Gastrocnemius medialis (tissue), 4 donors: Measurements from ENCODE around the gene KRTAP5-4. TPM values are rescaled to one million over a fixed set of nuclear protein-coding genes. Genes with fewer than 3 reads are reported as not detected.

Experiments
- ATAC-seq, 2 donors: fragments of 150-250 bp; one replicate each; pipeline ENCODE4 v1.9.1; 2016
- DNase-seq, 2 donors: peaks; one replicate each; pipeline ENCODE4 v3.0.0-alpha.2; 2019
- H3K27ac ChIP-seq, 4 donors: fragments of 200-600 bp; sonication (generic); 1 replicate in 1 of 4; 2 replicates in 3 of 4; pipeline ENCODE4 v1.5.1; 2016 to 2018; ENCODE audit warnings: mild to moderate bottlenecking in 2 of 4, moderate library complexity in 1 of 4
- H3K27me3 ChIP-seq, 3 donors: fragments of 200-600 bp; sonication (generic) in 2 of 3; 1 replicate in 1 of 3; 2 replicates in 2 of 3; pipeline versions ENCODE4 v1.5.1 to v1.6.0; 2016 to 2019; ENCODE audit warnings: mild to moderate bottlenecking in 1 of 3, moderate library complexity in 1 of 3
- H3K36me3 ChIP-seq, 2 donors: fragments of 200-600 bp; sonication (generic) in 1 of 2; one replicate each; pipeline ENCODE4 v1.5.1; 2017 to 2018
- H3K4me1 ChIP-seq, 2 donors: fragments of 200-600 bp; sonication (generic) in 1 of 2; one replicate each; pipeline ENCODE4 v1.5.1; 2016 to 2017; ENCODE audit warnings: mild to moderate bottlenecking in 2 of 2
- H3K4me3 ChIP-seq, 4 donors: fragments of 200-600 bp; sonication (generic) in 3 of 4; 1 replicate in 1 of 4; 2 replicates in 3 of 4; pipeline ENCODE4 v1.5.1; 2016 to 2019; ENCODE audit warnings: mild to moderate bottlenecking in 2 of 4
- H3K9me3 ChIP-seq, 3 donors: fragments of 200-600 bp; sonication (generic) in 2 of 3; 1 replicate in 1 of 3; 2 replicates in 2 of 3; pipeline ENCODE4 v1.5.1; 2016 to 2019
- CTCF ChIP-seq, 5 experiments: fragments of 450-650 bp in 3 of 5; fragments of 200-600 bp in 2 of 5; sonication (generic) in 2 of 5; IDR thresholded peaks in 4 of 5; conservative IDR thresholded peaks in 1 of 5; 1 replicate in 4 of 5; 2 replicates in 1 of 5; pipeline ENCODE4 v1.5.1; 2016 to 2019; ENCODE audit warnings: antibody characterized with exemption in 5 of 5, mild to moderate bottlenecking in 3 of 5, moderate library complexity in 3 of 5
- POLR2A ChIP-seq, 2 donors: fragments of 450-650 bp; IDR thresholded peaks; one replicate each; pipeline ENCODE4 v1.6.1; 2017; ENCODE audit warnings: antibody characterized with exemption in 2 of 2, mild to moderate bottlenecking in 2 of 2, moderate library complexity in 2 of 2
- in situ Hi-C, 4 donors: fragments of 200-750 bp; cut with MboI; loops; one replicate each; pipeline versions ENCODE4 v1.15.0 to v1.8.0; 2017; ENCODE audit warnings: low sequenced_read_pairs in 4 of 4
- intact Hi-C: fragments of 100-400 bp; cut with DNase I; formaldehyde crosslinking; loops from one replicate; pipeline ENCODE4 v1.15.1; 2023; ENCODE audit warnings: low total_unique reads
- total RNA-seq, 4 donors: library from RNA; depleted of rRNA; stranded (reverse); fragments of >200 nt; gene quantifications; one replicate each; pipeline versions ENCODE4 v1.1.0 to v1.2.3, GENCODE V29; 2016

The KRTAP5-4 gene
- total RNA-seq, 4 donors from 2014 or later, result not detected

GRCh38 chr11:1652771-1653540, 31.0 kb upstream of the KRTAP5-4 start:
- Histone ChIP-seq H3K27ac (no peak overlapping the region), H3K27me3 (no peaks in the 10 kb centered on the region), H3K4me1 (no peaks in the 10 kb centered on the region), H3K9me3 (no peaks in the 10 kb centered on the region), H3K36me3 (no peaks in the 10 kb centered on the region), H3K4me3 (no peak overlapping the region)
- DNase-seq (peak; percentile 29 to 52), ATAC-seq (peak; percentile 66 to 80)
- in situ Hi-C loops (loop anchor here in 1 of 4 donors (25.0 kb wide), 1 partner anchor 509 kb away; the partner anchor contains the start of genes INS and TH), intact Hi-C loops (loop anchor here (2.0 to 5.0 kb wide), 2 partner anchors 39 to 180 kb away; no protein-coding TSS in a partner anchor)
- TF ChIP-seq CTCF (IDR thresholded peaks at IDR 0.05 in 4 of 5, conservative IDR thresholded peaks at IDR 0.05 in 1 of 5), result peak; percentile 84 to 99 (median 96)
- no peak for TF ChIP-seq POLR2A (IDR thresholded peaks at IDR 0.05)

GRCh38 chr11:1652442-1652770, 30.5 kb upstream of the KRTAP5-4 start:
- H3K27me3 ChIP-seq, result no peaks in the 10 kb centered on the region
- no peaks in the 10 kb centered on the region for H3K9me3 ChIP-seq
- ATAC-seq, result peak in 1 of 2 donors; percentile 8
- H3K4me1 ChIP-seq, result no peaks in the 10 kb centered on the region
- TF ChIP-seq POLR2A (IDR thresholded peaks at IDR 0.05) (no peak), CTCF (IDR thresholded peaks at IDR 0.05 in 4 of 5, conservative IDR thresholded peaks at IDR 0.05 in 1 of 5) (no peak)
- H3K4me3 ChIP-seq, result no peak overlapping the region
- H3K36me3 ChIP-seq, result no peaks in the 10 kb centered on the region
- in situ Hi-C loops, result loop anchor here in 1 of 4 donors (25.0 kb wide), 1 partner anchor 510 kb away; the partner anchor contains the start of genes INS and TH
- no peak for DNase-seq
- intact Hi-C loops, result loop anchor here (2.0 to 5.0 kb wide), 2 partner anchors 40 to 180 kb away; no protein-coding TSS in a partner anchor
- no peak overlapping the region for H3K27ac ChIP-seq

- no peak overlapping the region for H3K27ac ChIP-seq
- no peak for DNase-seq
- in situ Hi-C loops, result loop anchor here in 1 of 4 donors (25.0 kb wide), 1 partner anchor 510 kb away; the partner anchor contains the start of genes INS and TH
- intact Hi-C loops, result loop anchor here (2.0 to 5.0 kb wide), 2 partner anchors 40 to 181 kb away; no protein-coding TSS in a partner anchor
- H3K27me3 ChIP-seq, result no peaks in the 10 kb centered on the region
- no peaks in the 10 kb centered on the region for H3K36me3 ChIP-seq
- H3K4me3 ChIP-seq, result no peak overlapping the region
- no peak for ATAC-seq
- TF ChIP-seq POLR2A (IDR thresholded peaks at IDR 0.05) (no peak), CTCF (IDR thresholded peaks at IDR 0.05 in 4 of 5, conservative IDR thresholded peaks at IDR 0.05 in 1 of 5) (no peak)
- no peaks in the 10 kb centered on the region for H3K4me1 ChIP-seq
- no peaks in the 10 kb centered on the region for H3K9me3 ChIP-seq
These were observed 30.1 kb upstream of the KRTAP5-4 start for GRCh38 chr11:1652026-1652425.

GRCh38 chr11:1651411-1651980, 29.6 kb upstream of the KRTAP5-4 start:
- H3K4me3 ChIP-seq, result no peak overlapping the region
- intact Hi-C loops, result loop anchor here (5.0 kb wide), 1 partner anchor 41 kb away; no protein-coding TSS in a partner anchor

More at GRCh38 chr11:1651411-1651980, 29.6 kb upstream of the KRTAP5-4 start:
- H3K27ac ChIP-seq, result no peak overlapping the region
- no peaks in the 10 kb centered on the region for H3K36me3 ChIP-seq
- no peaks in the 10 kb centered on the region for H3K9me3 ChIP-seq
- TF ChIP-seq CTCF (IDR thresholded peaks at IDR 0.05 in 4 of 5, conservative IDR thresholded peaks at IDR 0.05 in 1 of 5), result no peak
- no peak for TF ChIP-seq POLR2A (IDR thresholded peaks at IDR 0.05)
- H3K27me3 ChIP-seq, result no peaks in the 10 kb centered on the region
- in situ Hi-C loops, result loop anchor here in 1 of 4 donors (25.0 kb wide), 1 partner anchor 511 kb away; the partner anchor contains the start of genes INS and TH
- H3K4me1 ChIP-seq, result no peaks in the 10 kb centered on the region
- no peak for ATAC-seq
- DNase-seq, result no peak
